Kidney (tissue), 14 donors: ENCODE data around the gene SEMA5A. TPM values are rescaled to one million over a fixed set of nuclear protein-coding genes. Genes with fewer than 3 reads are reported as not detected.

Experiments
- DNase-seq, 5 donors: peaks; one replicate each; pipeline ENCODE4 v3.0.0-alpha.2; 2013 to 2020
- FAIRE-seq: peaks from 2 replicates; lab custom pipeline; 2012; peaks lifted over from hg19 to GRCh38; lab: Jason Lieb, UNC
- H3K27ac ChIP-seq, 2 donors: one replicate each; pipeline ENCODE4 v1.7.0; 2013; ENCODE audit warnings: low read depth in 2 of 2, low read length in 2 of 2, inconsistent platforms in 1 of 2
- H3K27me3 ChIP-seq: one replicate; pipeline ENCODE4 v1.7.1; 2013; ENCODE audit warnings: low read length, inconsistent platforms; ENCODE audit not compliant: control insufficient read depth, insufficient read depth
- H3K36me3 ChIP-seq, 3 donors: one replicate each; pipeline versions ENCODE4 v1.7.0 to v1.7.1; 2013; ENCODE audit warnings: low read length in 3 of 3, control low read depth in 1 of 3, inconsistent platforms in 1 of 3; ENCODE audit not compliant: insufficient read depth in 3 of 3, control insufficient read depth in 2 of 3
- H3K4me1 ChIP-seq, 3 donors: one replicate each; pipeline versions ENCODE4 v1.7.0 to v1.7.1; 2013; ENCODE audit warnings: low read length in 3 of 3, inconsistent platforms in 1 of 3, low read depth in 1 of 3; ENCODE audit not compliant: control insufficient read depth in 2 of 3, insufficient read depth in 2 of 3
- H3K4me3 ChIP-seq, 3 donors: one replicate each; pipeline versions ENCODE4 v1.7.0 to v1.8.1; 2013; ENCODE audit warnings: low read length in 3 of 3, control low read depth in 1 of 3, inconsistent platforms in 1 of 3
- H3K9ac ChIP-seq, 3 donors: one replicate each; pipeline versions ENCODE4 v1.7.0 to v1.7.1; 2013; ENCODE audit warnings: low read length in 3 of 3, control low read depth in 1 of 3, inconsistent platforms in 1 of 3
- H3K9me3 ChIP-seq, 3 donors: one replicate each; pipeline versions ENCODE4 v1.7.0 to v1.7.1; 2013; ENCODE audit warnings: low read length in 3 of 3, control low read depth in 1 of 3, inconsistent platforms in 1 of 3; ENCODE audit not compliant: control insufficient read depth in 2 of 3, insufficient read depth in 1 of 3
- intact Hi-C: fragments of 100-400 bp; cut with DNase I; formaldehyde crosslinking; loops from one replicate; pipeline ENCODE4 v1.11.1; 2022
- polyA plus RNA-seq: library from polyadenylated mRNA; stranded (reverse); fragments of 350-450 nt; fragmentation: Illumina TruSeq; extraction: RNeasy Lipid Tissue Mini Kit (QIAGEN cat#74804); gene quantifications from one replicate; pipeline ENCODE4 v1.2.3, GENCODE V29; 2014; ENCODE audit warnings: low read depth, low replicate concordance; ENCODE audit not compliant: insufficient read depth
- total RNA-seq: library from RNA; stranded (reverse); fragmentation: NEBNext Ultra II Directional; extraction: Animal tissue kit (Norgen Biotek cat#: 25700); gene quantifications from one replicate; pipeline ENCODE4 v1.2.1, GENCODE V29; 2021
- TF ChIP-seq, protein P1 (sequence below): IDR thresholded peaks from 3 replicates; pipeline ENCODE4 v1.5.1; 2012; ENCODE audit warnings: mild to moderate bottlenecking, moderate library complexity, borderline replicate concordance; ENCODE audit not compliant: insufficient read depth; ENCODE audit errors: extremely low read depth
- donor health status: control.
- donor health status: control.
- donor health status: control.
- donor health status: control.
- donor health status: control.
- donor health status: DM: yes; HTN: yes; CAD: no.
- donor health status: Normal renal cell carcinoma (clear cell type).

The SEMA5A gene
- total and polyA plus RNA-seq, 2 donors from 2014 or later, result 7.9 to 23.3 TPM

GRCh38 chr5:9540791-9541190 lies 5.1 kb downstream of the SEMA5A start:
- Histone ChIP-seq H3K4me3 (no peak overlapping the region), H3K27ac (no peak overlapping the region), H3K4me1 (peaks cover 0 to 2% (median 0%) of the 10 kb centered on the region in 3 donors), H3K27me3 (no peaks in the 10 kb centered on the region), H3K9me3 (no peaks in the 10 kb centered on the region), H3K36me3 (no peaks in the 10 kb centered on the region), H3K9ac (no peak overlapping the region)
- DNase-seq, result peak in 1 of 5 donors; percentile 26
- TF ChIP-seq, protein P1, sequence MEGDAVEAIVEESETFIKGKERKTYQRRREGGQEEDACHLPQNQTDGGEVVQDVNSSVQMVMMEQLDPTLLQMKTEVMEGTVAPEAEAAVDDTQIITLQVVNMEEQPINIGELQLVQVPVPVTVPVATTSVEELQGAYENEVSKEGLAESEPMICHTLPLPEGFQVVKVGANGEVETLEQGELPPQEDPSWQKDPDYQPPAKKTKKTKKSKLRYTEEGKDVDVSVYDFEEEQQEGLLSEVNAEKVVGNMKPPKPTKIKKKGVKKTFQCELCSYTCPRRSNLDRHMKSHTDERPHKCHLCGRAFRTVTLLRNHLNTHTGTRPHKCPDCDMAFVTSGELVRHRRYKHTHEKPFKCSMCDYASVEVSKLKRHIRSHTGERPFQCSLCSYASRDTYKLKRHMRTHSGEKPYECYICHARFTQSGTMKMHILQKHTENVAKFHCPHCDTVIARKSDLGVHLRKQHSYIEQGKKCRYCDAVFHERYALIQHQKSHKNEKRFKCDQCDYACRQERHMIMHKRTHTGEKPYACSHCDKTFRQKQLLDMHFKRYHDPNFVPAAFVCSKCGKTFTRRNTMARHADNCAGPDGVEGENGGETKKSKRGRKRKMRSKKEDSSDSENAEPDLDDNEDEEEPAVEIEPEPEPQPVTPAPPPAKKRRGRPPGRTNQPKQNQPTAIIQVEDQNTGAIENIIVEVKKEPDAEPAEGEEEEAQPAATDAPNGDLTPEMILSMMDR, result no peak
- intact Hi-C loops, result no loop called here
- FAIRE-seq, result no peak

DNA sequence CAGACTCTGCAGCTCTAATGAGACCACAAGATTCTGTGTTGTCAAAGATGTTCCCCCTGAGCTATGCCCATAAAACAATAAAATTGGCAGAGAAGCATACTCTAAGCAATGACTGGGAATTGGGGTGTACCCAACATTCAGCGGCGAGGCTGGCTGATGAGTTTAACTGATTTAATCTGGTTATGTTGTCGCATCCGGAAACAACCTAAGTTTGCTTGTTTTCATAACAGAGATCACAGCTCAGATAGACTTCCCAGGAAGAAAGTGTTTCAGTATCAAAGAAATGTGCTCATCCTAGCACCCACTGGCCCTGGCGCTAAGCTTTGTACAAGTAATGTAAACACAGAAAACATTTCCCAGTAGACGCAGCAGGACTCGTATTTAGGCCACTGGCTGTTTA lies 7.4 kb downstream of the SEMA5A start:
- intact Hi-C loops, result no loop called here
- H3K9ac ChIP-seq, result no peak overlapping the region
- no peak overlapping the region for H3K4me3 ChIP-seq
- no peak overlapping the region for H3K27ac ChIP-seq
- H3K9me3 ChIP-seq, result no peaks in the 10 kb centered on the region
- no peaks in the 10 kb centered on the region for H3K27me3 ChIP-seq
- TF ChIP-seq, protein P1, result no peak
- DNase-seq (no peak), FAIRE-seq (no peak)
- no peaks in the 10 kb centered on the region for H3K4me1 ChIP-seq
- no peaks in the 10 kb centered on the region for H3K36me3 ChIP-seq

DNA sequence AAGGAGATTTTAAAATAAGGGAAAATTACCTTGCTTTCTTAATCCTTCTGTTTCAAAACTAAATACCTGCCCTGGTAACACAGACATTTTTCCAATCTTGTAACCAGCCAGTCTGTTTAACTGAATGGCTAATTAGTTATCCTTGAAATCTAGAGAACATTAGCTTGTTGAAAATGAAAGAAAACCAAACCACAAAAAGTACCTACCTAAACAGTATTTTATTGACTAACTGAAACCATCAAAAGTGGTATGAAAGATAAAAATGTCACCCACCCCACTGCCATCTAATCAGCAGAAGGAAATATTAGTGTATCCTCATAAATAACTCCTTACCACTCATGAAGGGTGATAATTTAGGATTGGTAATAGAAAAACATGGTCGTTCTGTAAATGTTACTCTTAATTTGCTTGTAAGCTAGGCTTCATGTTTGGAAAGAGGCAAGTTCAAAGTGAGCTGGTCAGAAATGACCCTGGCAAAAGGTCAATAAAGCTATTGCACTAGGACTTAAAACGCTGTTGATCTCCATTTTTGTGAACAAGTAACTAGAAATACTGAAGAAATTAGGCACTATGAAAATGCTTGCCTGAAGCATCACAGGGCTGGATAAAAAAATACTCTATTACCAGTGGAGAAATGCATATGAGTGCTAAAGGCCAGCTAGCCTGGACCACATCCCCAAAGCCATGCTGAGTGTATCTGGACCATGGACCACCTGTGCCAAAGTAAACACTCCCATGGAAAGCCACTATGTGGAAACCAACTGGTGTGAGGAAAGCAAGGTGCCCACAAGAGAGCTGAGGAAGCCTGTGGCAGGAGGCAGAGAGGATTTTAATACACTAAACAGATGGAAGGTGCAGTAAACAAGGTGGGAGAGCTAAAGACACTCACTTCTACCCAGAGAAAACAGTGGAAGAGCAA lies 8.4 kb downstream of the SEMA5A start:
- Histone ChIP-seq H3K27ac (no peak overlapping the region), H3K4me1 (no peaks in the 10 kb centered on the region), H3K9me3 (no peaks in the 10 kb centered on the region), H3K9ac (no peak overlapping the region), H3K4me3 (no peak overlapping the region), H3K27me3 (no peaks in the 10 kb centered on the region), H3K36me3 (no peaks in the 10 kb centered on the region)
- no peak for FAIRE-seq
- DNase-seq, result no peak
- TF ChIP-seq, protein P1, result no peak
- intact Hi-C loops, result no loop called here
